Esophagus mucosa (tissue), 1 donor: Measurements from ENCODE around the gene SHROOM1. TPM values are rescaled to one million over a fixed set of nuclear protein-coding genes. Genes with fewer than 3 reads are reported as not detected.
"Not testable (repeated sequence)": the region's sequence is repeated elsewhere in the genome, so short reads cannot be mapped to it uniquely, and the experiment has no call there.

Experiments
- ATAC-seq: fragments of 200-7000 bp; cut with Tn5 transposase; one replicate; pipeline ENCODE4 v1.9.1; 2020
- total RNA-seq: library from RNA; stranded (reverse); gene quantifications from one replicate; pipeline ENCODE4 v1.2.4, GENCODE V29; 2023
- donor health status: DM: yes; HTN: yes; CAD: no.

The SHROOM1 gene
- total RNA-seq, 1 donor from 2014 or later: 6.9 TPM

- ATAC-seq: no peak
Observed at GRCh38 chr5:132807163-132807838, 23.1 kb downstream of the SHROOM1 start.

GRCh38 chr5:132806804-132807162 lies 23.7 kb downstream of the SHROOM1 start:
- not testable (repeated sequence) for ATAC-seq

GRCh38 chr5:132805872-132806271 lies 24.6 kb downstream of the SHROOM1 start:
- ATAC-seq: not testable (repeated sequence)

GRCh38 chr5:132804219-132804618 lies 26.2 kb downstream of the SHROOM1 start:
- not testable (repeated sequence) for ATAC-seq

GRCh38 chr5:132802685-132803066 lies 27.8 kb downstream of the SHROOM1 start:
- not testable (repeated sequence) for ATAC-seq

GRCh38 chr5:132802044-132802684 lies 28.3 kb downstream of the SHROOM1 start:
- no peak for ATAC-seq

- ATAC-seq: no peak
Observed at GRCh38 chr5:132800545-132800944, 29.9 kb downstream of the SHROOM1 start.

- no peak for ATAC-seq
Observed at GRCh38 chr5:132799392-132799791, 31.1 kb downstream of the SHROOM1 start.

- ATAC-seq: no peak
Observed at GRCh38 chr5:132797651-132798050, 32.8 kb downstream of the SHROOM1 start.

GRCh38 chr5:132791026-132791425 lies 39.4 kb downstream of the SHROOM1 start:
- ATAC-seq: no peak

GRCh38 chr5:132790201-132790865 lies 40.1 kb downstream of the SHROOM1 start:
- no peak for ATAC-seq

- ATAC-seq: no peak
Observed at GRCh38 chr5:132788990-132789886, 41.2 kb downstream of the SHROOM1 start.

GRCh38 chr5:132788508-132788907 lies 41.9 kb downstream of the SHROOM1 start:
- no peak for ATAC-seq

- ATAC-seq: no peak
Observed at GRCh38 chr5:132787076-132787475, 43.4 kb downstream of the SHROOM1 start.

- ATAC-seq: no peak
Observed at GRCh38 chr5:132785864-132786263, 44.6 kb downstream of the SHROOM1 start.

GRCh38 chr5:132785365-132785764 lies 45.1 kb downstream of the SHROOM1 start:
- no peak for ATAC-seq

- ATAC-seq: no peak
Observed at GRCh38 chr5:132782101-132782500, 48.3 kb downstream of the SHROOM1 start.

GRCh38 chr5:132781029-132781428 lies 49.4 kb downstream of the SHROOM1 start:
- no peak for ATAC-seq

- no peak for ATAC-seq
Observed at GRCh38 chr5:132780577-132780976, 49.9 kb downstream of the SHROOM1 start.

GRCh38 chr5:132779961-132780360 lies 50.5 kb downstream of the SHROOM1 start:
- ATAC-seq: no peak

GRCh38 chr5:132778856-132779255 lies 51.6 kb downstream of the SHROOM1 start:
- no peak for ATAC-seq

GRCh38 chr5:132778129-132778528 lies 52.3 kb downstream of the SHROOM1 start:
- no peak for ATAC-seq
